SK-N-SH (cell line): ENCODE data around the gene GBP7. TPM values are rescaled to one million over a fixed set of nuclear protein-coding genes. Genes with fewer than 3 reads are reported as not detected.

Experiments used
- CTCF ChIA-PET: fragments of 300-600, 350-600 bp; formaldehyde crosslinking; extraction: SDS; loops from one replicate; lab custom pipeline; 2021; lab: Yijun Ruan, JAX
- POLR2A ChIA-PET: fragments of 350-600 bp; sonication (Branson Sonifier 250); formaldehyde crosslinking; extraction: SDS; loops from one replicate; lab custom pipeline; 2020; ENCODE audit warnings: antibody characterized with exemption, inconsistent platforms; lab: Yijun Ruan, JAX
- DNase-seq: peaks from one replicate; pipeline ENCODE4 v3.0.0; 2012
- H2AFZ ChIP-seq: fragments of 200-600 bp; sonication (generic); 2 replicates; pipeline ENCODE4 v1.8.1; 2016; ENCODE audit warnings: antibody characterized with exemption, mild to moderate bottlenecking, low read depth
- H3F3A ChIP-seq: fragments of 200-600 bp; sonication (generic); replicated peaks from 2 replicates; pipeline ENCODE3; 2016; ENCODE audit warnings: antibody characterized with exemption, mild to moderate bottlenecking; ENCODE audit not compliant: insufficient read depth
- H3K27ac ChIP-seq, 2 experiments: fragments of 200-500 bp in 1 of 2; fragments of 200-600 bp in 1 of 2; sonication (Bioruptor generic) in 1 of 2; sonication (generic), shearing (Covaris generic) in 1 of 2; 2 replicates each; pipeline versions ENCODE4 v1.5.1 to v1.6.1; 2014 to 2016; ENCODE audit warnings: low read depth in 2 of 2, inconsistent platforms in 1 of 2, low read length in 1 of 2, mild to moderate bottlenecking in 1 of 2, mixed read lengths in 1 of 2
- H3K27me3 ChIP-seq: fragments of 200-600 bp; sonication (generic), shearing (Covaris generic); 2 replicates; pipeline ENCODE4 v1.6.1; 2016; ENCODE audit warnings: mixed run types; ENCODE audit not compliant: insufficient read depth
- H3K36me3 ChIP-seq, 2 experiments: fragments of 200-500 bp in 1 of 2; fragments of 200-600 bp in 1 of 2; sonication (Bioruptor generic) in 1 of 2; sonication (generic) in 1 of 2; replicated peaks in 1 of 2; 2 replicates each; pipeline versions ENCODE3 to v1.5.1; 2014 to 2016; ENCODE audit warnings: low read length in 1 of 2, mild to moderate bottlenecking in 1 of 2; ENCODE audit not compliant: insufficient read depth in 2 of 2, control insufficient read depth in 1 of 2
- H3K4me1 ChIP-seq, 2 experiments: fragments of 200-500 bp in 1 of 2; fragments of 200-600 bp in 1 of 2; sonication (Bioruptor generic) in 1 of 2; sonication (generic), shearing (Covaris generic) in 1 of 2; 2 replicates each; pipeline versions ENCODE4 v1.5.1 to v1.6.1; 2014 to 2016; ENCODE audit warnings: low read depth in 1 of 2, low read length in 1 of 2, mixed run types in 1 of 2; ENCODE audit not compliant: insufficient read depth in 2 of 2, control insufficient read depth in 1 of 2
- H3K4me2 ChIP-seq: fragments of 200-600 bp; sonication (generic), shearing (Covaris generic); 2 replicates; pipeline ENCODE4 v1.6.1; 2017; ENCODE audit warnings: mixed run types
- H3K4me3 ChIP-seq, 2 experiments: fragments of 200-500 bp in 1 of 2; fragments of 200-600 bp in 1 of 2; sonication (Bioruptor generic) in 1 of 2; sonication (generic), shearing (Covaris generic) in 1 of 2; 2 replicates each; pipeline versions ENCODE4 v1.5.1 to v1.8.1; 2014 to 2016; ENCODE audit warnings: low read depth in 2 of 2, inconsistent platforms in 1 of 2, low read length in 1 of 2, mild to moderate bottlenecking in 1 of 2, mixed read lengths in 1 of 2, moderate library complexity in 1 of 2
- H3K79me2 ChIP-seq: fragments of 200-600 bp; sonication (generic); 2 replicates; pipeline ENCODE4 v1.8.1; 2017; ENCODE audit warnings: mild to moderate bottlenecking; ENCODE audit not compliant: insufficient read depth
- H3K9ac ChIP-seq: fragments of 200-600 bp; sonication (generic); 2 replicates; pipeline ENCODE4 v1.6.1; 2017; ENCODE audit warnings: mixed run types
- H3K9me2 ChIP-seq: fragments of 200-600 bp; sonication (generic); 2 replicates; pipeline ENCODE4 v1.6.1; 2017; ENCODE audit warnings: mixed run types
- H3K9me3 ChIP-seq: fragments of 200-600 bp; sonication (generic); 2 replicates; pipeline ENCODE4 v1.6.1; 2017; ENCODE audit warnings: mixed run types, mild to moderate bottlenecking, moderate library complexity
- H4K20me1 ChIP-seq: fragments of 200-600 bp; sonication (generic); 2 replicates; pipeline ENCODE4 v1.6.1; 2017; ENCODE audit warnings: mild to moderate bottlenecking, mixed run types; ENCODE audit not compliant: insufficient read depth
- FOSL2 ChIP-seq: IDR thresholded peaks from 2 replicates; pipeline ENCODE4 v1.4.0; 2012; ENCODE audit warnings: low read depth, mild to moderate bottlenecking, moderate library complexity, borderline replicate concordance
- FOXJ3 ChIP-seq: sonication (generic); formaldehyde crosslinking; IDR thresholded peaks from 2 replicates; pipeline ENCODE4 v1.5.1; 2020; ENCODE audit warnings: mild to moderate bottlenecking, missing genetic modification reagents
- FOXM1 ChIP-seq: IDR thresholded peaks from 2 replicates; pipeline ENCODE4 v1.4.0; 2012; ENCODE audit warnings: low read depth, mild to moderate bottlenecking
- GATA2 ChIP-seq: sonication (generic); formaldehyde crosslinking; IDR thresholded peaks from 2 replicates; pipeline ENCODE4 v1.5.0; 2020; ENCODE audit warnings: mild to moderate bottlenecking, missing genetic modification reagents
- MEF2A ChIP-seq: IDR thresholded peaks from 2 replicates; pipeline ENCODE4 v1.4.0; 2012; ENCODE audit warnings: low read depth, borderline replicate concordance
- NFIC ChIP-seq: IDR thresholded peaks from 2 replicates; pipeline ENCODE4 v1.4.0; 2012; ENCODE audit warnings: borderline replicate concordance
- NRF1 ChIP-seq: IDR thresholded peaks from 2 replicates; pipeline ENCODE4 v1.6.1; 2012; ENCODE audit warnings: low read depth, mild to moderate bottlenecking, low read length
- RAD21 ChIP-seq: IDR thresholded peaks from 2 replicates; pipeline ENCODE4 v1.6.1; 2012; ENCODE audit warnings: mild to moderate bottlenecking, low read length
- RCOR1 ChIP-seq: fragments of 150-350 bp; IDR thresholded peaks from 2 replicates; pipeline ENCODE4 v1.6.1; 2017; ENCODE audit warnings: antibody characterized with exemption, low read length
- SIN3A ChIP-seq: IDR thresholded peaks from 2 replicates; pipeline ENCODE4 v1.6.1; 2012; ENCODE audit warnings: low read depth, mild to moderate bottlenecking, low read length, moderate library complexity, borderline replicate concordance
- TCF12 ChIP-seq: IDR thresholded peaks from 2 replicates; pipeline ENCODE4 v1.4.0; 2012
- TEAD4 ChIP-seq: IDR thresholded peaks from 2 replicates; pipeline ENCODE4 v1.4.0; 2012; ENCODE audit warnings: mild to moderate bottlenecking, borderline replicate concordance; ENCODE audit not compliant: insufficient read depth
- YY1 ChIP-seq: IDR thresholded peaks from 2 replicates; pipeline ENCODE4 v1.4.0; 2012; ENCODE audit warnings: low read depth, mild to moderate bottlenecking
- WGBS: methylation state at CpG from one replicate; pipeline ENCODE4 v1.1.6; 2017; ENCODE audit warnings: low lambda C conversion rate; 5-methylcytosine and 5-hydroxymethylcytosine counted together
- polyA plus RNA-seq, 3 experiments: library from polyadenylated mRNA; depleted of rRNA; stranded (reverse); fragments of >200 nt; gene quantifications; 2 replicates each; pipeline ENCODE4 v1.2.3, GENCODE V29; 2012
- TF ChIP-seq, protein P1 (sequence below): IDR thresholded peaks from 2 replicates; pipeline ENCODE4; 2012
- TF ChIP-seq, protein P2 (sequence below): IDR thresholded peaks from 2 replicates; pipeline ENCODE4 v1.6.1; 2012; ENCODE audit warnings: mild to moderate bottlenecking, low read depth, low read length, moderate library complexity

GBP7 gene
- polyA plus RNA-seq, 1 of the 3 experiments (the other 2 are of a cell fraction), result not detected

DNA sequence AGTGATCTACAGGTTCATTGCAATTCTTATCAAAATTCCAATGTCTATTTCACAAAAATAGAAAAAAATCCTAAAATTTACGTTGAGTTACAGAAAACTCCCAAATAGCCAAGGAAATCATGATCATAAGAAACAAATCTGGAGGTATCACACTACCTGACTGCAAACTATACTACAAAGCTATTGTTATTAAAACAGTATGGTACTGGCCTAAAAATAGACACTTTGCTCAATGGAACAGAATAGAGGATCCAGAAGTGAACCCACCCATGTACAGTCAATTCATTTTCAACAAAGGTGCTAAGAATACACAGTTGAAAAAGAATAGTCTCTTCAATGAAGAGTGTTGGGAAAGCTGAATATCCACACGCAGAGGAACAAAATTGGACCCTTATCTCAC, 80.1 kb downstream of the GBP7 start (continued):
- no peak for TF ChIP-seq FOXM1

DNA sequence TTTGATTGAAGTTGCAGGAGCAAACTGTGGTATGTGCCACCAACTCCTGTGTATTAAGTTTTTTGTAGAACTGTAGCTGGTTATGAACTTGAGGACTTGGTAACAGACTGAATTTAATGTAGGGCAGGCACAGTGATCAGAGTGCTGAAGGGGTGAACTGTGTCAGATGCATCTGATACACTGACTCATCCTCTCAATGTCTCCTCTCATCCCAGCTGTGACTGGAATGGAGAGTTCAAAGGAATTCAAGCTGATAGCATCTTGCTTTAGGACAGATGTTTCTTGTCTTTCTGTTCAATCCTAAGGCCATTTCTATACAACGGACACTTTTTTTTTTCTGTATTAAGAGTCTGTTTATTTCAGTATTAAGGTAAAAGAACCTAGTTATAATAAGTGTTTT, 85.8 kb downstream of the GBP7 start:
- Histone ChIP-seq H2AFZ (no peak overlapping the region; the same call in 1 of the 2 replicates), H3K4me3 (no peak overlapping the region), H3K79me2 (no peaks in the 10 kb centered on the region), H3K4me1 (peaks cover 0 to 4% of the 10 kb centered on the region in 2 experiments; a peak in 1 of 4 replicates), H3K27ac (no peak overlapping the region), H3K36me3 (no peaks in the 10 kb centered on the region), H4K20me1 (no peaks in the 10 kb centered on the region), H3K9me2 (no peaks in the 10 kb centered on the region), H3K9ac (no peak overlapping the region), H3K9me3 (no peaks in the 10 kb centered on the region), H3K4me2 (no peak overlapping the region), H3K27me3 (no peaks in the 10 kb centered on the region), H3F3A (no peaks in the 10 kb centered on the region)
- WGBS, result 20% methylated on average over 1 of the region's 1 CpG
- CTCF ChIA-PET, result interaction anchor here (1.0 to 1.8 kb wide), 3 partner anchors 20 to 268 kb away, joined by 3 to 4 read pairs (median 4); no protein-coding TSS in a partner anchor
- TF ChIP-seq RCOR1 (peak; percentile 46; the same call in 1 of the 2 replicates), TCF12 (peak; percentile 64), SIN3A (no peak)
- TF ChIP-seq, protein P1, sequence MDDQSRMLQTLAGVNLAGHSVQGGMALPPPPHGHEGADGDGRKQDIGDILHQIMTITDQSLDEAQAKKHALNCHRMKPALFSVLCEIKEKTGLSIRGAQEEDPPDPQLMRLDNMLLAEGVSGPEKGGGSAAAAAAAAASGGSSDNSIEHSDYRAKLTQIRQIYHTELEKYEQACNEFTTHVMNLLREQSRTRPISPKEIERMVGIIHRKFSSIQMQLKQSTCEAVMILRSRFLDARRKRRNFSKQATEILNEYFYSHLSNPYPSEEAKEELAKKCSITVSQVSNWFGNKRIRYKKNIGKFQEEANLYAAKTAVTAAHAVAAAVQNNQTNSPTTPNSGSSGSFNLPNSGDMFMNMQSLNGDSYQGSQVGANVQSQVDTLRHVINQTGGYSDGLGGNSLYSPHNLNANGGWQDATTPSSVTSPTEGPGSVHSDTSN, result peak; percentile 18; the same call in 1 of the 2 replicates
- POLR2A ChIA-PET, result no interaction called here
- DNase-seq, result peak; percentile 16

DNA sequence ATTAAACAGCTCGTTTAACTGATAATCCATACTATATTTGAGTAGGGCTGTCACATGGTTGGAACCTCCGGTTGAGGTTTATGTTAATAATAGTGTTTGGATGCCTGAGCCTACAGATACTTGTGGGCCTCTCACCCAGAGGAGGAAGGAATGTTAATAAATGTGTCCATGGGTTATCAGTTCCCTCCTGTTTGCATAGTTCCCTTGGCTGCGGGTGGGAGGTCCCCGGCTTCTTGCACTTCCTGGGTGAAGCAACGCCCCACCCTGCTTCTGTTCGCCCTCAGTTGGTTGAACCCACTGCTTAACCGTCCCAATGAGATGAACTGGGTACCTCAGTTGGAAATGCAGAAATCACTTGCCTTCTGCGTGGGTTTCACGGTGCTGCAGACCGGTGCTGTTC, 87.2 kb downstream of the GBP7 start:
- no peak overlapping the region for H3K4me2 ChIP-seq
- TF ChIP-seq TEAD4, result no peak
- TF ChIP-seq NRF1, result no peak
- no peak for TF ChIP-seq MEF2A
- no peak for TF ChIP-seq SIN3A
- TF ChIP-seq, protein P1, result no peak
- no peak for TF ChIP-seq FOXM1
- TF ChIP-seq NFIC, result no peak
- no peak for TF ChIP-seq RAD21
- no peak for TF ChIP-seq FOSL2
- TF ChIP-seq, protein P2, sequence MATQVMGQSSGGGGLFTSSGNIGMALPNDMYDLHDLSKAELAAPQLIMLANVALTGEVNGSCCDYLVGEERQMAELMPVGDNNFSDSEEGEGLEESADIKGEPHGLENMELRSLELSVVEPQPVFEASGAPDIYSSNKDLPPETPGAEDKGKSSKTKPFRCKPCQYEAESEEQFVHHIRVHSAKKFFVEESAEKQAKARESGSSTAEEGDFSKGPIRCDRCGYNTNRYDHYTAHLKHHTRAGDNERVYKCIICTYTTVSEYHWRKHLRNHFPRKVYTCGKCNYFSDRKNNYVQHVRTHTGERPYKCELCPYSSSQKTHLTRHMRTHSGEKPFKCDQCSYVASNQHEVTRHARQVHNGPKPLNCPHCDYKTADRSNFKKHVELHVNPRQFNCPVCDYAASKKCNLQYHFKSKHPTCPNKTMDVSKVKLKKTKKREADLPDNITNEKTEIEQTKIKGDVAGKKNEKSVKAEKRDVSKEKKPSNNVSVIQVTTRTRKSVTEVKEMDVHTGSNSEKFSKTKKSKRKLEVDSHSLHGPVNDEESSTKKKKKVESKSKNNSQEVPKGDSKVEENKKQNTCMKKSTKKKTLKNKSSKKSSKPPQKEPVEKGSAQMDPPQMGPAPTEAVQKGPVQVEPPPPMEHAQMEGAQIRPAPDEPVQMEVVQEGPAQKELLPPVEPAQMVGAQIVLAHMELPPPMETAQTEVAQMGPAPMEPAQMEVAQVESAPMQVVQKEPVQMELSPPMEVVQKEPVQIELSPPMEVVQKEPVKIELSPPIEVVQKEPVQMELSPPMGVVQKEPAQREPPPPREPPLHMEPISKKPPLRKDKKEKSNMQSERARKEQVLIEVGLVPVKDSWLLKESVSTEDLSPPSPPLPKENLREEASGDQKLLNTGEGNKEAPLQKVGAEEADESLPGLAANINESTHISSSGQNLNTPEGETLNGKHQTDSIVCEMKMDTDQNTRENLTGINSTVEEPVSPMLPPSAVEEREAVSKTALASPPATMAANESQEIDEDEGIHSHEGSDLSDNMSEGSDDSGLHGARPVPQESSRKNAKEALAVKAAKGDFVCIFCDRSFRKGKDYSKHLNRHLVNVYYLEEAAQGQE, result no peak
- no peak for TF ChIP-seq GATA2 (CRISPR knock-in tag)
- no peak for TF ChIP-seq TCF12
- no peak for TF ChIP-seq YY1
- TF ChIP-seq FOXJ3 (CRISPR knock-in tag), result no peak
- H3K9ac ChIP-seq, result no peak overlapping the region
- H3K4me3 ChIP-seq, result no peak overlapping the region
- H3K9me3 ChIP-seq, result no peaks in the 10 kb centered on the region
- H3K79me2 ChIP-seq, result no peaks in the 10 kb centered on the region
- POLR2A ChIA-PET, result no interaction called here
- H3K9me2 ChIP-seq, result no peaks in the 10 kb centered on the region
- no peaks in the 10 kb centered on the region for H4K20me1 ChIP-seq
- CTCF ChIA-PET, result interaction anchor here (1.0 to 1.8 kb wide), 4 partner anchors 11 to 270 kb away, joined by 3 to 4 read pairs (median 4); no protein-coding TSS in a partner anchor
- peaks cover 0 to 4% of the 10 kb centered on the region in 2 experiments; a peak in 1 of 4 replicates for H3K4me1 ChIP-seq
- no peak overlapping the region for H2AFZ ChIP-seq
- H3K27ac ChIP-seq, result no peak overlapping the region
- H3F3A ChIP-seq, result no peaks in the 10 kb centered on the region
- 86% methylated on average over 10 of the region's 10 CpGs for WGBS
- DNase-seq, result no peak
- H3K27me3 ChIP-seq, result no peaks in the 10 kb centered on the region
- H3K36me3 ChIP-seq, result no peaks in the 10 kb centered on the region
